Naive thymus-derived CD8-positive, alpha-beta T cell (primary cell): ENCODE results near the gene SH3BGRL2. TPM values are rescaled to one million over a fixed set of nuclear protein-coding genes. Genes with fewer than 3 reads are reported as not detected.
"Not testable (repeated sequence)": the region's sequence is repeated elsewhere in the genome, so short reads cannot be mapped to it uniquely, and the experiment has no call there.

Source experiments
- ATAC-seq, 2 donors: fragments of 150-1000 bp; cut with Tn5 transposase in 1 of 2; sonication (Bioruptor Pico), chemical (Tn5 transposase) in 1 of 2; 1 replicate in 1 of 2; 2 replicates in 1 of 2; pipeline ENCODE4 v1.10.0; 2021; ENCODE audit warnings: mild to moderate bottlenecking in 2 of 2, moderate library complexity in 2 of 2
- POLR2A ChIA-PET: fragments of 350-600 bp; sonication (Branson Sonifier 250); formaldehyde crosslinking; loops from one replicate; lab custom pipeline; 2021; ENCODE audit warnings: antibody characterized with exemption; lab: Charles Lee
- DNase-seq, 10 donors: peaks; one replicate each; pipeline versions ENCODE4 v3.0.0 to v3.0.0-alpha.2; 2020 to 2022
- H3K27ac Mint-ChIP-seq, 10 donors: one replicate each; pipeline ENCODE4 v1.8.0; 2020 to 2022; ENCODE audit warnings: mild to moderate bottlenecking in 10 of 10, mixed read lengths in 10 of 10, moderate library complexity in 4 of 10, inconsistent platforms in 1 of 10
- H3K27me3 Mint-ChIP-seq, 5 donors: one replicate each; pipeline ENCODE4 v1.8.0; 2021 to 2022; ENCODE audit warnings: mixed read lengths in 5 of 5
- H3K36me3 Mint-ChIP-seq, 3 donors: one replicate each; pipeline ENCODE4 v1.8.0; 2020 to 2022; ENCODE audit warnings: mixed read lengths in 3 of 3, mild to moderate bottlenecking in 2 of 3, inconsistent platforms in 1 of 3
- H3K4me1 Mint-ChIP-seq, 4 donors: one replicate each; pipeline ENCODE4 v1.8.0; 2021 to 2022; ENCODE audit warnings: mixed read lengths in 4 of 4
- H3K4me3 Mint-ChIP-seq, 10 donors: one replicate each; pipeline ENCODE4 v1.8.0; 2020 to 2022; ENCODE audit warnings: mild to moderate bottlenecking in 10 of 10, mixed read lengths in 10 of 10, moderate library complexity in 6 of 10, inconsistent platforms in 1 of 10
- H3K9me3 Mint-ChIP-seq, 9 donors: one replicate each; pipeline ENCODE4 v1.8.0; 2020 to 2022; ENCODE audit warnings: mixed read lengths in 9 of 9, mild to moderate bottlenecking in 3 of 9, inconsistent platforms in 1 of 9, moderate library complexity in 1 of 9
- polyA plus RNA-seq, 3 donors: library from polyadenylated mRNA; unstranded; fragments of 300-500 nt; fragmentation: Illumina TruSeq; gene quantifications; one replicate each; pipeline ENCODE4 v1.2.3, GENCODE V29; 2021
- total RNA-seq, 8 experiments: library from RNA in 2 of 8; stranded (reverse) in 2 of 8; gene quantifications; one replicate each; pipeline ENCODE4 v1.2.3 and lab custom pipeline; 2021 to 2026

The SH3BGRL2 gene
- total and polyA plus RNA-seq, 5 experiments from 2014 or later: 1.3 to 23.4 (median 3.7) TPM

- Mint-ChIP-seq H3K27me3 (peaks cover 7 to 35% (median 19%) of the 10 kb centered on the region in 5 donors), H3K9me3 (no peaks in the 10 kb centered on the region), H3K27ac (no peak overlapping the region), H3K4me1 (peaks cover 3 to 12% (median 7%) of the 10 kb centered on the region in 4 donors), H3K36me3 (no peaks in the 10 kb centered on the region), H3K4me3 (no peak overlapping the region)
- ATAC-seq: no peak
- POLR2A ChIA-PET: interaction anchor here (0.6 kb wide), 1 partner anchor 8 kb away, joined by 3 read pairs; no protein-coding TSS in a partner anchor
- no peak for DNase-seq
Observed at GRCh38 chr6:79636673-79637072, 5.5 kb downstream of the SH3BGRL2 start.

GRCh38 chr6:79640146-79641111 is 9.3 kb downstream of the SH3BGRL2 start:
- no peaks in the 10 kb centered on the region for H3K9me3 Mint-ChIP-seq
- no peak overlapping the region for H3K27ac Mint-ChIP-seq
- ATAC-seq (no peak), DNase-seq (no peak)
- no peak overlapping the region for H3K4me3 Mint-ChIP-seq
- POLR2A ChIA-PET: interaction anchor here (0.7 to 1.4 kb wide), 3 partner anchors 8 to 14 kb away, joined by 3 to 7 read pairs (median 5); partner anchors contain the start of gene SH3BGRL2
- no peaks in the 10 kb centered on the region for H3K36me3 Mint-ChIP-seq
- H3K4me1 Mint-ChIP-seq: peaks cover 0 to 9% (median 4%) of the 10 kb centered on the region in 4 donors
- peaks cover 3 to 23% (median 9%) of the 10 kb centered on the region in 5 donors for H3K27me3 Mint-ChIP-seq

GRCh38 chr6:79646006-79646405 is 14.9 kb downstream of the SH3BGRL2 start:
- Mint-ChIP-seq H3K9me3 (no peaks in the 10 kb centered on the region), H3K4me3 (peak overlapping the region in 9 of 10 donors; percentile 30 to 85 (median 63)), H3K27ac (peak overlapping the region in 7 of 10 donors; percentile 7 to 83 (median 60)), H3K4me1 (peaks cover 7 to 52% (median 30%) of the 10 kb centered on the region in 4 donors), H3K27me3 (peaks cover 0 to 10% (median 3%) of the 10 kb centered on the region in 5 donors), H3K36me3 (no peaks in the 10 kb centered on the region)
- peak; percentile 90 to 99 for ATAC-seq
- POLR2A ChIA-PET: interaction anchor here (0.8 to 2.6 kb wide), 3 partner anchors 20 to 28 kb away, joined by 3 to 16 read pairs (median 9); no protein-coding TSS in a partner anchor
- DNase-seq: peak; percentile 5 to 76 (median 42)

GRCh38 chr6:79646561-79646960 is 15.4 kb downstream of the SH3BGRL2 start:
- Mint-ChIP-seq H3K36me3 (no peaks in the 10 kb centered on the region), H3K4me1 (peaks cover 7 to 55% (median 34%) of the 10 kb centered on the region in 4 donors), H3K27ac (peak overlapping the region in 5 of 10 donors; percentile 2 to 83 (median 10)), H3K9me3 (no peaks in the 10 kb centered on the region), H3K27me3 (peaks cover 0 to 10% (median 3%) of the 10 kb centered on the region in 5 donors), H3K4me3 (peak overlapping the region; percentile 27 to 85 (median 59))
- ATAC-seq: no peak
- POLR2A ChIA-PET: interaction anchor here (0.8 to 2.6 kb wide), 4 partner anchors 20 to 28 kb away, joined by 3 to 16 read pairs (median 9); no protein-coding TSS in a partner anchor
- no peak for DNase-seq

- ATAC-seq: no peak
- no peak for DNase-seq
- Mint-ChIP-seq H3K9me3 (no peaks in the 10 kb centered on the region), H3K27me3 (peaks cover 0 to 10% (median 1%) of the 10 kb centered on the region in 5 donors), H3K4me3 (peak overlapping the region in 5 of 10 donors; percentile 15 to 67 (median 24)), H3K36me3 (no peaks in the 10 kb centered on the region), H3K27ac (peak overlapping the region in 1 of 10 donors; percentile 9), H3K4me1 (peaks cover 7 to 60% (median 38%) of the 10 kb centered on the region in 4 donors)
- POLR2A ChIA-PET: interaction anchor here (2.6 to 3.1 kb wide), 3 partner anchors 19 to 25 kb away, joined by 9 to 13 read pairs (median 12); no protein-coding TSS in a partner anchor
Observed at GRCh38 chr6:79647741-79648140, 16.6 kb downstream of the SH3BGRL2 start.

- H3K9me3 Mint-ChIP-seq: no peaks in the 10 kb centered on the region
- ATAC-seq (no peak), DNase-seq (no peak)
- H3K27me3 Mint-ChIP-seq: peaks cover 0 to 9% (median 1%) of the 10 kb centered on the region in 5 donors
- no peaks in the 10 kb centered on the region for H3K36me3 Mint-ChIP-seq
- peaks cover 7 to 62% (median 39%) of the 10 kb centered on the region in 4 donors for H3K4me1 Mint-ChIP-seq
- H3K4me3 Mint-ChIP-seq: peak overlapping the region in 8 of 10 donors; percentile 27 to 82 (median 61)
- POLR2A ChIA-PET: interaction anchor here (1.1 to 3.1 kb wide), 6 partner anchors 8 to 24 kb away, joined by 3 to 13 read pairs (median 7); no protein-coding TSS in a partner anchor
- peak overlapping the region in 4 of 10 donors; percentile 0 to 64 (median 49) for H3K27ac Mint-ChIP-seq
Observed at GRCh38 chr6:79648328-79648727, 17.2 kb downstream of the SH3BGRL2 start.

- ATAC-seq (no peak), DNase-seq (no peak)
- H3K9me3 Mint-ChIP-seq: no peaks in the 10 kb centered on the region
- H3K36me3 Mint-ChIP-seq: no peaks in the 10 kb centered on the region
- peak overlapping the region in 4 of 10 donors; percentile 9 to 67 (median 61) for H3K4me3 Mint-ChIP-seq
- peak overlapping the region in 2 of 10 donors; percentile 29 to 65 for H3K27ac Mint-ChIP-seq
- POLR2A ChIA-PET: interaction anchor here (0.6 to 3.1 kb wide), 7 partner anchors 8 to 26 kb away, joined by 3 to 13 read pairs (median 5); no protein-coding TSS in a partner anchor
- H3K27me3 Mint-ChIP-seq: peaks cover 0 to 3% (median 0%) of the 10 kb centered on the region in 5 donors
- H3K4me1 Mint-ChIP-seq: peaks cover 7 to 67% (median 42%) of the 10 kb centered on the region in 4 donors
Observed at GRCh38 chr6:79649016-79649415, 17.9 kb downstream of the SH3BGRL2 start.

- Mint-ChIP-seq H3K27ac (no peak overlapping the region), H3K27me3 (peaks cover 0 to 1% (median 0%) of the 10 kb centered on the region in 5 donors), H3K4me1 (peaks cover 6 to 77% (median 48%) of the 10 kb centered on the region in 4 donors), H3K9me3 (no peaks in the 10 kb centered on the region), H3K4me3 (no peak overlapping the region), H3K36me3 (no peaks in the 10 kb centered on the region)
- POLR2A ChIA-PET: no interaction called here
- ATAC-seq: no peak
- no peak for DNase-seq
Observed at GRCh38 chr6:79650950-79651349, 19.8 kb downstream of the SH3BGRL2 start.

- POLR2A ChIA-PET: interaction anchor here (1.4 kb wide), 1 partner anchor 10 kb away, joined by 3 read pairs; no protein-coding TSS in a partner anchor
- DNase-seq (no peak), ATAC-seq (no peak)
- Mint-ChIP-seq H3K27ac (no peak overlapping the region), H3K36me3 (peaks cover 2 to 15% (median 11%) of the 10 kb centered on the region in 3 donors), H3K9me3 (peaks cover 0 to 23% (median 9%) of the 10 kb centered on the region in 9 donors), H3K4me1 (peaks cover 3 to 45% (median 31%) of the 10 kb centered on the region in 4 donors), H3K4me3 (no peak overlapping the region), H3K27me3 (peaks cover 0 to 3% (median 0%) of the 10 kb centered on the region in 5 donors)
Observed at GRCh38 chr6:79656134-79656533, 25.0 kb downstream of the SH3BGRL2 start.

- H3K27me3 Mint-ChIP-seq: peaks cover 0 to 6% (median 0%) of the 10 kb centered on the region in 5 donors
- DNase-seq (peak in 2 of 10 donors; percentile 43 to 49), ATAC-seq (peak; percentile 65 to 71)
- peak overlapping the region in 9 of 10 donors; percentile 20 to 51 (median 27) for H3K4me3 Mint-ChIP-seq
- peaks cover 6 to 26% (median 13%) of the 10 kb centered on the region in 3 donors for H3K36me3 Mint-ChIP-seq
- POLR2A ChIA-PET: interaction anchor here (1.3 kb wide), 1 partner anchor 9 kb away, joined by 6 read pairs; no protein-coding TSS in a partner anchor
- peaks cover 0 to 32% (median 20%) of the 10 kb centered on the region in 9 donors for H3K9me3 Mint-ChIP-seq
- peak overlapping the region in 1 of 10 donors; percentile 7 for H3K27ac Mint-ChIP-seq
- H3K4me1 Mint-ChIP-seq: peaks cover 3 to 38% (median 24%) of the 10 kb centered on the region in 4 donors
Observed at GRCh38 chr6:79657238-79657637, 26.1 kb downstream of the SH3BGRL2 start.

GRCh38 chr6:79663655-79664054 is 32.5 kb downstream of the SH3BGRL2 start:
- Mint-ChIP-seq H3K27ac (peak overlapping the region in 7 of 10 donors; percentile 24 to 84 (median 73)), H3K4me1 (peaks cover 12 to 63% (median 44%) of the 10 kb centered on the region in 4 donors), H3K9me3 (peaks cover 0 to 38% (median 17%) of the 10 kb centered on the region in 9 donors), H3K4me3 (peak overlapping the region in 5 of 10 donors; percentile 34 to 57 (median 49)), H3K36me3 (peaks cover 10 to 44% (median 22%) of the 10 kb centered on the region in 3 donors)
- not testable (repeated sequence) for ATAC-seq, H3K27me3 Mint-ChIP-seq
- POLR2A ChIA-PET: interaction anchor here (0.9 to 2.9 kb wide), 4 partner anchors 8 to 586 kb away, joined by 3 to 15 read pairs (median 5); partner anchors contain the start of gene PHIP
- peak in 5 of 10 donors; percentile 7 to 73 (median 31) for DNase-seq
